ENCODE data around the gene PFN3. TPM values are rescaled to one million over a fixed set of nuclear protein-coding genes. Genes with fewer than 3 reads are reported as not detected.
"Not testable (repeated sequence)": the region's sequence is repeated elsewhere in the genome, so short reads cannot be mapped to it uniquely, and the experiment has no call there.

Gene PFN3
- total RNA-seq, 1 donor from 2014 or later: not detected

GRCh38 chr5:177376107-177376506 lies 24.4 kb downstream of the PFN3 start:
- Mint-ChIP-seq H3K36me3 (ENCODE audit: insufficient read depth) (no peaks in the 10 kb centered on the region), H3K9me3 (ENCODE audit: low read depth) (no peaks in the 10 kb centered on the region), H3K27ac (no peak overlapping the region), H3K4me3 (ENCODE audit: low read depth) (no peak overlapping the region), H3K27me3 (peaks cover under 1% of the 10 kb centered on the region), H3K4me1 (ENCODE audit: low read depth) (peaks cover 13% of the 10 kb centered on the region)
- no peak for DNase-seq (ENCODE audit: low spot score, unreplicated experiment)
- no peak for TF ChIP-seq CTCF (IDR thresholded peaks at IDR 0.05; ENCODE audit: unreplicated experiment)

GRCh38 chr5:177375516-177375915 lies 24.9 kb downstream of the PFN3 start:
- not testable (repeated sequence) for DNase-seq (ENCODE audit: low spot score, unreplicated experiment); H3K4me3 Mint-ChIP-seq (ENCODE audit: low read depth); H3K36me3 Mint-ChIP-seq (ENCODE audit: insufficient read depth); H3K9me3 Mint-ChIP-seq (ENCODE audit: low read depth); H3K27me3 Mint-ChIP-seq; H3K27ac Mint-ChIP-seq
- peaks cover 13% of the 10 kb centered on the region for H3K4me1 Mint-ChIP-seq (ENCODE audit: low read depth)

GRCh38 chr5:177374211-177374610 lies 26.2 kb downstream of the PFN3 start:
- no peaks in the 10 kb centered on the region for H3K9me3 Mint-ChIP-seq (ENCODE audit: low read depth)
- no peak for DNase-seq (ENCODE audit: low spot score, unreplicated experiment)
- no peak overlapping the region for H3K4me3 Mint-ChIP-seq (ENCODE audit: low read depth)
- peaks cover 8% of the 10 kb centered on the region for H3K4me1 Mint-ChIP-seq (ENCODE audit: low read depth)
- H3K27me3 Mint-ChIP-seq: peaks cover 2% of the 10 kb centered on the region
- no peak overlapping the region for H3K27ac Mint-ChIP-seq
- no peaks in the 10 kb centered on the region for H3K36me3 Mint-ChIP-seq (ENCODE audit: insufficient read depth)
- no peak for TF ChIP-seq CTCF (IDR thresholded peaks at IDR 0.05; ENCODE audit: unreplicated experiment)

GRCh38 chr5:177373806-177374205 lies 26.7 kb downstream of the PFN3 start:
- Mint-ChIP-seq H3K36me3 (ENCODE audit: insufficient read depth) (no peaks in the 10 kb centered on the region), H3K9me3 (ENCODE audit: low read depth) (no peaks in the 10 kb centered on the region), H3K27me3 (peaks cover 6% of the 10 kb centered on the region), H3K4me1 (ENCODE audit: low read depth) (peaks cover 5% of the 10 kb centered on the region), H3K4me3 (ENCODE audit: low read depth) (no peak overlapping the region), H3K27ac (no peak overlapping the region)
- DNase-seq (ENCODE audit: low spot score, unreplicated experiment): no peak
- no peak for TF ChIP-seq CTCF (IDR thresholded peaks at IDR 0.05; ENCODE audit: unreplicated experiment)

- Mint-ChIP-seq H3K36me3 (ENCODE audit: insufficient read depth) (no peaks in the 10 kb centered on the region), H3K4me1 (ENCODE audit: low read depth) (peaks cover 4% of the 10 kb centered on the region), H3K27me3 (peaks cover 11% of the 10 kb centered on the region), H3K27ac (no peak overlapping the region), H3K4me3 (ENCODE audit: low read depth) (no peak overlapping the region), H3K9me3 (ENCODE audit: low read depth) (no peaks in the 10 kb centered on the region)
- TF ChIP-seq CTCF (IDR thresholded peaks at IDR 0.05; ENCODE audit: unreplicated experiment): no peak
- no peak for DNase-seq (ENCODE audit: low spot score, unreplicated experiment)
Measured at GRCh38 chr5:177372910-177373309, 27.6 kb downstream of the PFN3 start.

GRCh38 chr5:177372034-177372896 lies 28.2 kb downstream of the PFN3 start:
- Mint-ChIP-seq H3K4me3 (ENCODE audit: low read depth) (peak overlapping the region; percentile 35), H3K36me3 (ENCODE audit: insufficient read depth) (no peaks in the 10 kb centered on the region), H3K9me3 (ENCODE audit: low read depth) (no peaks in the 10 kb centered on the region), H3K27ac (no peak overlapping the region), H3K4me1 (ENCODE audit: low read depth) (peaks cover 4% of the 10 kb centered on the region), H3K27me3 (peaks cover 11% of the 10 kb centered on the region)
- TF ChIP-seq CTCF (IDR thresholded peaks at IDR 0.05; ENCODE audit: unreplicated experiment): no peak
- no peak for DNase-seq (ENCODE audit: low spot score, unreplicated experiment)

All from progenitor cell of endocrine pancreas (in vitro differentiated cells).